KOPT-K1 (cell line): ENCODE data around the gene SLC4A9.
"Not testable (repeated sequence)": the region's sequence is repeated elsewhere in the genome, so short reads cannot be mapped to it uniquely, and the experiment has no call there.

Experiments used
- H3K27ac ChIP-seq: fragments of 200-600 bp; sonication (generic); 2 replicates; pipeline ENCODE4 v1.5.1; 2016; ENCODE audit warnings: antibody characterized with exemption, mild to moderate bottlenecking, low read depth, low read length; ENCODE audit not compliant: poor library complexity, severe bottlenecking
- H3K36me3 ChIP-seq: fragments of 200-600 bp; sonication (generic); 2 replicates; pipeline ENCODE4 v1.5.1; 2017; ENCODE audit warnings: antibody characterized with exemption, mild to moderate bottlenecking, low read length, moderate library complexity; ENCODE audit not compliant: insufficient read depth
- H3K9me3 ChIP-seq: fragments of 200-600 bp; sonication (generic); 2 replicates; pipeline ENCODE4 v1.5.1; 2017; ENCODE audit warnings: antibody characterized with exemption, low read length, mild to moderate bottlenecking; ENCODE audit not compliant: insufficient read depth, poor library complexity, severe bottlenecking

Gene SLC4A9

GRCh38 chr5:140420665-140421361 lies 60.8 kb downstream of the SLC4A9 start:
- no peak overlapping the region for H3K27ac ChIP-seq
- H3K36me3 ChIP-seq: peaks cover 23% of the 10 kb centered on the region
- H3K9me3 ChIP-seq: no peaks in the 10 kb centered on the region

- not testable (repeated sequence) for H3K27ac ChIP-seq, H3K9me3 ChIP-seq
- H3K36me3 ChIP-seq: peaks cover 22% of the 10 kb centered on the region
Observed at GRCh38 chr5:140421375-140421774, 61.4 kb downstream of the SLC4A9 start.

DNA sequence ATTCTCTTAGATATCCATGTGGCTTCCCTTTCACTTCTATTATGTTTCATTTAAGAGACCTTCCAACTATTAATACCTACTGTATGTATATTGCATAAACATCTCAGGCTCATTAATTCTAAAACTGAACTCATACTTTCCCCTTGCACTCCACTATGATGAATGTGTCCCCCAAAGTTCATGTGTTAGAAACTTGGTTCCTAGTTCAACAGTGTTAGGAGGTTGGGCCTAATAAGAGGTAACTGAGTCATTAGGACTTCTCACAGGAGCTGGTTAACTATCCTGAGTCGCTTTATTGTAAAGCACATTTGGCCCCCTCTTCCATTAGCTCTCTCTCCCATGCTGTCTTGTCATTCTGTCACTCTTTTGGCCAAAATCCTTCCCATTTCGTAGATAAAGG lies 63.6 kb downstream of the SLC4A9 start:
- H3K9me3 ChIP-seq: no peaks in the 10 kb centered on the region
- no peak overlapping the region for H3K27ac ChIP-seq
- peaks cover 22% of the 10 kb centered on the region for H3K36me3 ChIP-seq

GRCh38 chr5:140424135-140424534 lies 64.1 kb downstream of the SLC4A9 start:
- Histone ChIP-seq H3K9me3 (no peaks in the 10 kb centered on the region), H3K36me3 (peaks cover 22% of the 10 kb centered on the region), H3K27ac (no peak overlapping the region)
